Stimulated activated CD4-positive, alpha-beta T cell treated with anti-CD3 and anti-CD28 coated beads, Interleukin-1b, Interleukin-23, amount 100 ng/mL, for 48 hours (primary cell): Measurements from ENCODE around the gene SLC1A7.

Experiments
- DNase-seq: peaks from one replicate; pipeline ENCODE4 v3.0.0-alpha.2; 2020

The SLC1A7 gene

GRCh38 chr1:53158900-53159299 is 16.5 kb upstream of the SLC1A7 start:
- no peak for DNase-seq

- DNase-seq = no peak
Observed at GRCh38 chr1:53156783-53157182, 14.3 kb upstream of the SLC1A7 start.

- no peak for DNase-seq
Observed at GRCh38 chr1:53155945-53156344, 13.5 kb upstream of the SLC1A7 start.

- DNase-seq = no peak
Observed at GRCh38 chr1:53155534-53155933, 13.1 kb upstream of the SLC1A7 start.

- no peak for DNase-seq
Observed at GRCh38 chr1:53154859-53155438, 12.5 kb upstream of the SLC1A7 start.

GRCh38 chr1:53153752-53154151 is 11.3 kb upstream of the SLC1A7 start:
- DNase-seq = no peak

GRCh38 chr1:53148123-53148522 is 5.7 kb upstream of the SLC1A7 start:
- DNase-seq = no peak

GRCh38 chr1:53147174-53147573 is 4.7 kb upstream of the SLC1A7 start:
- no peak for DNase-seq

- DNase-seq = no peak
Observed at GRCh38 chr1:53145942-53146708, 3.7 kb upstream of the SLC1A7 start.

GRCh38 chr1:53145619-53145941 is 3.1 kb upstream of the SLC1A7 start:
- DNase-seq = no peak

GRCh38 chr1:53145051-53145600 is 2.7 kb upstream of the SLC1A7 start:
- DNase-seq = no peak

GRCh38 chr1:53144201-53144600 is 1.8 kb upstream of the SLC1A7 start:
- no peak for DNase-seq

GRCh38 chr1:53143527-53143926 is 1.1 kb upstream of the SLC1A7 start:
- no peak for DNase-seq

- no peak for DNase-seq
Observed at GRCh38 chr1:53141487-53142055, 867 bp downstream of the SLC1A7 start.

- DNase-seq = no peak
Observed at GRCh38 chr1:53140451-53140850, 2.0 kb downstream of the SLC1A7 start.

GRCh38 chr1:53139951-53140361 is 2.5 kb downstream of the SLC1A7 start:
- no peak for DNase-seq

GRCh38 chr1:53138991-53139884 is 3.2 kb downstream of the SLC1A7 start:
- DNase-seq = no peak

GRCh38 chr1:53137729-53138128 is 4.7 kb downstream of the SLC1A7 start:
- no peak for DNase-seq

- no peak for DNase-seq
Observed at GRCh38 chr1:53135735-53136114, 6.7 kb downstream of the SLC1A7 start.

- DNase-seq = no peak
Observed at GRCh38 chr1:53134961-53135734, 7.3 kb downstream of the SLC1A7 start.

GRCh38 chr1:53134042-53134485 is 8.4 kb downstream of the SLC1A7 start:
- no peak for DNase-seq
